GM12878 (cell line): ENCODE measurements around the gene APBB1IP. TPM values are rescaled to one million over a fixed set of nuclear protein-coding genes. Genes with fewer than 3 reads are reported as not detected.

Experiments
- CEBPB ChIP-seq, 2 experiments: fragments of 150-350 bp in 1 of 2; IDR thresholded peaks; 2 replicates each; pipeline ENCODE4 v1.6.1; 2012 to 2014; ENCODE audit warnings: low read depth in 2 of 2, low read length in 2 of 2, borderline replicate concordance in 1 of 2, inconsistent platforms in 1 of 2
- EGR1 ChIP-seq, 2 experiments: IDR thresholded peaks; 1 replicate in 1 of 2; 2 replicates in 1 of 2; pipeline ENCODE4 v1.6.1; 2011 to 2012; ENCODE audit warnings: low read depth in 2 of 2, low read length in 2 of 2, borderline replicate concordance in 1 of 2, mild to moderate bottlenecking in 1 of 2, moderate library complexity in 1 of 2
- HDAC2 ChIP-seq: fragments of 200-600 bp; sonication (generic); IDR thresholded peaks from 2 replicates; pipeline ENCODE4 v1.6.1; 2017
- JUND ChIP-seq: IDR thresholded peaks from 2 replicates; pipeline ENCODE4 v1.6.1; 2012; ENCODE audit warnings: low read depth, mild to moderate bottlenecking, low read length, improper control_type of control experiment, moderate library complexity
- LARP7 ChIP-seq: fragments of 450-650 bp; IDR thresholded peaks from 2 replicates; pipeline ENCODE4 v1.6.1; 2017; ENCODE audit warnings: mild to moderate bottlenecking
- MTA2 ChIP-seq: fragments of 450-650 bp; IDR thresholded peaks from 2 replicates; pipeline ENCODE4 v1.6.1; 2016; ENCODE audit warnings: low read depth, mild to moderate bottlenecking, moderate library complexity
- NRF1 ChIP-seq: conservative IDR thresholded peaks from 2 replicates; pipeline ENCODE4 v1.6.1; 2011; ENCODE audit warnings: mild to moderate bottlenecking, low read depth, low read length, improper control_type of control experiment
- SMARCA5 ChIP-seq: fragments of 450-650 bp; IDR thresholded peaks from 2 replicates; pipeline ENCODE4 v1.6.1; 2017; ENCODE audit warnings: mild to moderate bottlenecking
- STAT3 ChIP-seq: IDR thresholded peaks from 2 replicates; pipeline ENCODE4 v1.6.1; 2011; ENCODE audit warnings: low read depth, low read length, improper control_type of control experiment
- polyA plus RNA-seq, 11 experiments: library from polyadenylated mRNA; depleted of rRNA in 4 of 11; unstranded in 6 of 11; stranded (reverse) in 5 of 11; fragments of >200 nt; fragmentation: Nextera tagmentation in 4 of 11; fragmentation: Illumina TruSeq in 1 of 11; extraction: Ambion mirVana in 4 of 11; extraction: Trizol in 1 of 11; gene quantifications; 1 replicate in 1 of 11; 2 replicates in 10 of 11; pipeline versions ENCODE4 v1.2.1 to v1.2.3, GENCODE V29; 2011 to 2016; ENCODE audit warnings: inconsistent platforms in 2 of 11, missing spikeins in 2 of 11, low read depth in 1 of 11
- total RNA-seq, 4 experiments: library from RNA; depleted of rRNA in 3 of 4; stranded (reverse); fragments of >200 nt in 3 of 4; fragmentation: Illumina TruSeq in 1 of 4; extraction: Trizol in 1 of 4; gene quantifications; 2 replicates each; pipeline versions ENCODE4 v1.2.1 to v1.2.3, GENCODE V29; 2013 to 2021
- TF ChIP-seq, protein P1 (sequence below): IDR thresholded peaks from 2 replicates; pipeline ENCODE4 v1.6.1; 2011; ENCODE audit warnings: low read depth, low read length, improper control_type of control experiment, borderline replicate concordance
- TF ChIP-seq, protein P2 (sequence below): fragments of 450-650 bp; IDR thresholded peaks from 2 replicates; pipeline ENCODE4 v1.6.1; 2017; ENCODE audit warnings: mild to moderate bottlenecking, moderate library complexity
- TF ChIP-seq, protein P3 (sequence below): fragments of 450-650 bp; IDR thresholded peaks from 2 replicates; pipeline ENCODE4 v1.6.1; 2016; ENCODE audit warnings: mild to moderate bottlenecking
- TF ChIP-seq, protein P4 (sequence below): fragments of 450-650 bp; formaldehyde crosslinking; IDR thresholded peaks from 2 replicates; pipeline ENCODE4 v1.4.0; 2022; ENCODE audit warnings: mild to moderate bottlenecking, moderate library complexity
- TF ChIP-seq, protein P5 (sequence below): fragments of 450-650 bp; formaldehyde crosslinking; IDR thresholded peaks from 2 replicates; pipeline ENCODE4 v1.5.0; 2022; ENCODE audit warnings: mild to moderate bottlenecking, missing genetic modification characterization
- TF ChIP-seq, protein P6 (sequence below): IDR thresholded peaks from 2 replicates; pipeline ENCODE4 v1.6.1; 2012; ENCODE audit warnings: low read depth, low read length, improper control_type of control experiment

Gene APBB1IP
- total and polyA plus RNA-seq, 10 of the 15 experiments (the other 5 are each of a cell fraction or from before 2014, with no cell fraction given) = 7.3 to 67.4 (median 19.9) TPM

DNA sequence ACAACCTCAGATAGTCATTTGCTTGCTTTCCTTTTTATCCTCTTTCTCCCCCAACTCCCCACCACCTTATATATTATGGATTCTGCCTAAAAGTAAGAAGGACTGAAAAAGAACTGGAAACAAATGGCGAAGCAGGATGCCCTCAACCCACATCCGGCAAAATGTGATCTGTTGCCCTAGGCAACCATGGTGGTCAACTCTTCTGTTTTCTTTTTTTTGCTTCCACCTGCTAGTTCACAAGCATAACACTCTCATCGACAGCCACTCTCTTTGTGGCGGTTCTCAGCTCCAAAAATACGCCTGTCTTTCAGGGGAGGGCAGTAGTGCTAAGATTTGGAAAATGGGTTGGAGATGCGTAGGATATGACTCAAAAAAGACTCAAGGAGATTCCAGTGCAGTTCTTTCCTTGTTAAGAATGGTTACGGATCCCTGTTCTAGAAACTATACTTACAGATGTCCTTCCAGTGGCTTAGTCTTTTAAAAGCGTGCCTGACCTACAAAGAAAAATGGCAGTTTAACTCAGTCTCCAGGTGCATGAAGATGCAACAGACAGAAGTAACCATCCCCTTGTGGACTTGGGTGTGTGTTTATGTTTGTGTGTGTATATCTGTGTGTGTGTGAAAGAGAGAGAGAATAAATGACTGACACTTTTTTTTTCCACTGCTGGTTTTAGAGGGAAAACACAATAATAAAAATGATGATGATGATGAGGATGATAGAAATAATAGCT is 10.7 kb downstream of the APBB1IP start (continued):
- TF ChIP-seq, protein P1, sequence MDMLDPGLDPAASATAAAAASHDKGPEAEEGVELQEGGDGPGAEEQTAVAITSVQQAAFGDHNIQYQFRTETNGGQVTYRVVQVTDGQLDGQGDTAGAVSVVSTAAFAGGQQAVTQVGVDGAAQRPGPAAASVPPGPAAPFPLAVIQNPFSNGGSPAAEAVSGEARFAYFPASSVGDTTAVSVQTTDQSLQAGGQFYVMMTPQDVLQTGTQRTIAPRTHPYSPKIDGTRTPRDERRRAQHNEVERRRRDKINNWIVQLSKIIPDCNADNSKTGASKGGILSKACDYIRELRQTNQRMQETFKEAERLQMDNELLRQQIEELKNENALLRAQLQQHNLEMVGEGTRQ = no peak
- TF ChIP-seq SMARCA5 (no peak), NRF1 (no peak), CEBPB (IDR thresholded peaks at IDR 0.05; ENCODE audit: borderline replicate concordance in 1 of 2, low read depth in 2 of 2, low read length in 2 of 2) (no peak), EGR1 (IDR thresholded peaks at IDR 0.05; ENCODE audit: borderline replicate concordance in 1 of 2, low read depth in 2 of 2, low read length in 2 of 2) (no peak), STAT3 (no peak), MTA2 (peak; percentile 37; the same call in 1 of the 2 replicates), HDAC2 (no peak), LARP7 (no peak), JUND (no peak)
- TF ChIP-seq, protein P2, sequence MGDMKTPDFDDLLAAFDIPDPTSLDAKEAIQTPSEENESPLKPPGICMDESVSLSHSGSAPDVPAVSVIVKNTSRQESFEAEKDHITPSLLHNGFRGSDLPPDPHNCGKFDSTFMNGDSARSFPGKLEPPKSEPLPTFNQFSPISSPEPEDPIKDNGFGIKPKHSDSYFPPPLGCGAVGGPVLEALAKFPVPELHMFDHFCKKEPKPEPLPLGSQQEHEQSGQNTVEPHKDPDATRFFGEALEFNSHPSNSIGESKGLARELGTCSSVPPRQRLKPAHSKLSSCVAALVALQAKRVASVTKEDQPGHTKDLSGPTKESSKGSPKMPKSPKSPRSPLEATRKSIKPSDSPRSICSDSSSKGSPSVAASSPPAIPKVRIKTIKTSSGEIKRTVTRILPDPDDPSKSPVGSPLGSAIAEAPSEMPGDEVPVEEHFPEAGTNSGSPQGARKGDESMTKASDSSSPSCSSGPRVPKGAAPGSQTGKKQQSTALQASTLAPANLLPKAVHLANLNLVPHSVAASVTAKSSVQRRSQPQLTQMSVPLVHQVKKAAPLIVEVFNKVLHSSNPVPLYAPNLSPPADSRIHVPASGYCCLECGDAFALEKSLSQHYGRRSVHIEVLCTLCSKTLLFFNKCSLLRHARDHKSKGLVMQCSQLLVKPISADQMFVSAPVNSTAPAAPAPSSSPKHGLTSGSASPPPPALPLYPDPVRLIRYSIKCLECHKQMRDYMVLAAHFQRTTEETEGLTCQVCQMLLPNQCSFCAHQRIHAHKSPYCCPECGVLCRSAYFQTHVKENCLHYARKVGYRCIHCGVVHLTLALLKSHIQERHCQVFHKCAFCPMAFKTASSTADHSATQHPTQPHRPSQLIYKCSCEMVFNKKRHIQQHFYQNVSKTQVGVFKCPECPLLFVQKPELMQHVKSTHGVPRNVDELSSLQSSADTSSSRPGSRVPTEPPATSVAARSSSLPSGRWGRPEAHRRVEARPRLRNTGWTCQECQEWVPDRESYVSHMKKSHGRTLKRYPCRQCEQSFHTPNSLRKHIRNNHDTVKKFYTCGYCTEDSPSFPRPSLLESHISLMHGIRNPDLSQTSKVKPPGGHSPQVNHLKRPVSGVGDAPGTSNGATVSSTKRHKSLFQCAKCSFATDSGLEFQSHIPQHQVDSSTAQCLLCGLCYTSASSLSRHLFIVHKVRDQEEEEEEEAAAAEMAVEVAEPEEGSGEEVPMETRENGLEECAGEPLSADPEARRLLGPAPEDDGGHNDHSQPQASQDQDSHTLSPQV = no peak
- TF ChIP-seq, protein P3, sequence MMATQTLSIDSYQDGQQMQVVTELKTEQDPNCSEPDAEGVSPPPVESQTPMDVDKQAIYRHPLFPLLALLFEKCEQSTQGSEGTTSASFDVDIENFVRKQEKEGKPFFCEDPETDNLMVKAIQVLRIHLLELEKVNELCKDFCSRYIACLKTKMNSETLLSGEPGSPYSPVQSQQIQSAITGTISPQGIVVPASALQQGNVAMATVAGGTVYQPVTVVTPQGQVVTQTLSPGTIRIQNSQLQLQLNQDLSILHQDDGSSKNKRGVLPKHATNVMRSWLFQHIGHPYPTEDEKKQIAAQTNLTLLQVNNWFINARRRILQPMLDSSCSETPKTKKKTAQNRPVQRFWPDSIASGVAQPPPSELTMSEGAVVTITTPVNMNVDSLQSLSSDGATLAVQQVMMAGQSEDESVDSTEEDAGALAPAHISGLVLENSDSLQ = peak; percentile 72
- TF ChIP-seq, protein P4, sequence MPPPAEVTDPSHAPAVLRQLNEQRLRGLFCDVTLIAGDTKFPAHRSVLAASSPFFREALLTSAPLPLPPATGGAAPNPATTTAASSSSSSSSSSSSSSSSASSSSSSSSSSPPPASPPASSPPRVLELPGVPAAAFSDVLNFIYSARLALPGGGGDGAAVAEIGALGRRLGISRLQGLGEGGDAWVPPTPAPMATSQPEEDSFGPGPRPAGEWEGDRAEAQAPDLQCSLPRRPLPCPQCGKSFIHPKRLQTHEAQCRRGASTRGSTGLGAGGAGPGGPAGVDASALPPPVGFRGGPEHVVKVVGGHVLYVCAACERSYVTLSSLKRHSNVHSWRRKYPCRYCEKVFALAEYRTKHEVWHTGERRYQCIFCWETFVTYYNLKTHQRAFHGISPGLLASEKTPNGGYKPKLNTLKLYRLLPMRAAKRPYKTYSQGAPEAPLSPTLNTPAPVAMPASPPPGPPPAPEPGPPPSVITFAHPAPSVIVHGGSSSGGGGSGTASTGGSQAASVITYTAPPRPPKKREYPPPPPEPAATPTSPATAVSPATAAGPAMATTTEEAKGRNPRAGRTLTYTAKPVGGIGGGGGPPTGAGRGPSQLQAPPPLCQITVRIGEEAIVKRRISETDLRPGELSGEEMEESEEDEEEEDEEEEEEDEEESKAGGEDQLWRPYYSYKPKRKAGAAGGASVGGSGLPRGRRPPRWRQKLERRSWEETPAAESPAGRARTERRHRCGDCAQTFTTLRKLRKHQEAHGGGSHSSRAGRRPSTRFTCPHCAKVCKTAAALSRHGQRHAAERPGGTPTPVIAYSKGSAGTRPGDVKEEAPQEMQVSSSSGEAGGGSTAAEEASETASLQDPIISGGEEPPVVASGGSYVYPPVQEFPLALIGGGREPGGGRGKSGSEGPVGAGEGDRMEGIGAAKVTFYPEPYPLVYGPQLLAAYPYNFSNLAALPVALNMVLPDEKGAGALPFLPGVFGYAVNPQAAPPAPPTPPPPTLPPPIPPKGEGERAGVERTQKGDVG (CRISPR knock-in tag) = no peak
- TF ChIP-seq, protein P5, sequence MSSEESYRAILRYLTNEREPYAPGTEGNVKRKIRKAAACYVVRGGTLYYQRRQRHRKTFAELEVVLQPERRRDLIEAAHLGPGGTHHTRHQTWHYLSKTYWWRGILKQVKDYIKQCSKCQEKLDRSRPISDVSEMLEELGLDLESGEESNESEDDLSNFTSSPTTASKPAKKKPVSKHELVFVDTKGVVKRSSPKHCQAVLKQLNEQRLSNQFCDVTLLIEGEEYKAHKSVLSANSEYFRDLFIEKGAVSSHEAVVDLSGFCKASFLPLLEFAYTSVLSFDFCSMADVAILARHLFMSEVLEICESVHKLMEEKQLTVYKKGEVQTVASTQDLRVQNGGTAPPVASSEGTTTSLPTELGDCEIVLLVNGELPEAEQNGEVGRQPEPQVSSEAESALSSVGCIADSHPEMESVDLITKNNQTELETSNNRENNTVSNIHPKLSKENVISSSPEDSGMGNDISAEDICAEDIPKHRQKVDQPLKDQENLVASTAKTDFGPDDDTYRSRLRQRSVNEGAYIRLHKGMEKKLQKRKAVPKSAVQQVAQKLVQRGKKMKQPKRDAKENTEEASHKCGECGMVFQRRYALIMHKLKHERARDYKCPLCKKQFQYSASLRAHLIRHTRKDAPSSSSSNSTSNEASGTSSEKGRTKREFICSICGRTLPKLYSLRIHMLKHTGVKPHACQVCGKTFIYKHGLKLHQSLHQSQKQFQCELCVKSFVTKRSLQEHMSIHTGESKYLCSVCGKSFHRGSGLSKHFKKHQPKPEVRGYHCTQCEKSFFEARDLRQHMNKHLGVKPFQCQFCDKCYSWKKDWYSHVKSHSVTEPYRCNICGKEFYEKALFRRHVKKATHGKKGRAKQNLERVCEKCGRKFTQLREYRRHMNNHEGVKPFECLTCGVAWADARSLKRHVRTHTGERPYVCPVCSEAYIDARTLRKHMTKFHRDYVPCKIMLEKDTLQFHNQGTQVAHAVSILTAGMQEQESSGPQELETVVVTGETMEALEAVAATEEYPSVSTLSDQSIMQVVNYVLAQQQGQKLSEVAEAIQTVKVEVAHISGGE = no peak
- TF ChIP-seq, protein P6, sequence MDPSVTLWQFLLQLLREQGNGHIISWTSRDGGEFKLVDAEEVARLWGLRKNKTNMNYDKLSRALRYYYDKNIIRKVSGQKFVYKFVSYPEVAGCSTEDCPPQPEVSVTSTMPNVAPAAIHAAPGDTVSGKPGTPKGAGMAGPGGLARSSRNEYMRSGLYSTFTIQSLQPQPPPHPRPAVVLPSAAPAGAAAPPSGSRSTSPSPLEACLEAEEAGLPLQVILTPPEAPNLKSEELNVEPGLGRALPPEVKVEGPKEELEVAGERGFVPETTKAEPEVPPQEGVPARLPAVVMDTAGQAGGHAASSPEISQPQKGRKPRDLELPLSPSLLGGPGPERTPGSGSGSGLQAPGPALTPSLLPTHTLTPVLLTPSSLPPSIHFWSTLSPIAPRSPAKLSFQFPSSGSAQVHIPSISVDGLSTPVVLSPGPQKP = no peak
